Activated CD4-positive, alpha-beta T cell treated with anti-CD3 and anti-CD28 coated beads, Interleukin-2, amount 50 U/mL, for 1 hour (primary cell): ENCODE measurements around the gene ZNF580.

Source experiments
- DNase-seq: peaks from one replicate; pipeline ENCODE4 v3.0.0-alpha.2; 2020

ZNF580 gene

DNA sequence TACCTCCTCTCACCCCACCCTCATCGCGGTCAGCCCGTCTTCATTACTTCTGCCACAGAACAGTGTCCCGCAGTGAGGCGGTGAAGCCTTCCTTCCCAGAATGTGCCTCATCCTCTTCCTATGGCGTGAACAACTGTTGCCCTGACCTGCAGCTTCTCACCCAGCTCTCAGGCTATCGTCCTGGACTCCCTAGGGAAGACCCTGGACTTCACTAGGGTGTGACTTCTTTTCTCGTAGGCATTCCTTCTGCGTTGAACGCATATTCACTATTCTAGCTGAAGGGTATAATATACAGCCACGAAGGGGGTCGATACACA, 34.4 kb upstream of the ZNF580 start:
- DNase-seq, result no peak

DNA sequence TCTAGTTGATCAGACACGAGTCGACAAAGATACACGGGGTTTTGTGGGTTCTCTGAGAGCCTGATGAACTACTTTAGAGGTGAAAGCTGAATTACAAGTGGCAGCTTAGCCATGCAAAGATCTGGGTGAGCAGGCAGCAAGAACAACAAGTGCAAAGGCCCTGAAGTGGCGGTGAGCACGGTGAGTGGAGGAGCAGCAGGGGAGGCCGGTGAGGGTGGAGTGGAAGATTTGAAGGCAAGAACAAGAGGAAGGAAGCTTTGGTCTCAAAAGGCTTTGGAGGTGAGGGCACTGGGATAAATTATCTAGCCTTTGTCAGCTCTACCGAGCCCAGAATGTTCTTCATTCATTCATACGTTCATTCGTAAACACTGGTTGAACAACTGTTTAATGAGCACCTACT, 34.0 kb upstream of the ZNF580 start:
- DNase-seq, result no peak

DNA sequence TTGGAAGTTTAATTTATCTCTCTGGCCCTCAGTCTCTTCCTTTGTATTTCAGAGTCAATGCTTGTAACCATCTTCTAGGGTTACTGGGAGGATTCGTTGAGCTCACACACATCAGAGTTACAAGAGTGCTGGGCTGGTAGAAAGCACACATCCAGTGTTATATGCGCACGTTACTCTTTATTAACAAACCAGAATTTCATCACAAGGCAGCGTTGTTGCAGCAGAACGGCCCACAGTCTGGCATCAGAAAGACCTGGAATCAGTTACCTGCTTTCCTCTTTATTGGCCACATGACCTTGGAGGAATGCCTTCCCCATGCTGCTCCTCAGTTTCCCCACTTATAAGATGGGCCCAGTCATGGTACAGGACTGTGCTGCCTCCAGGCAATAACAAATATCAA, 31.5 kb upstream of the ZNF580 start:
- no peak for DNase-seq

DNA sequence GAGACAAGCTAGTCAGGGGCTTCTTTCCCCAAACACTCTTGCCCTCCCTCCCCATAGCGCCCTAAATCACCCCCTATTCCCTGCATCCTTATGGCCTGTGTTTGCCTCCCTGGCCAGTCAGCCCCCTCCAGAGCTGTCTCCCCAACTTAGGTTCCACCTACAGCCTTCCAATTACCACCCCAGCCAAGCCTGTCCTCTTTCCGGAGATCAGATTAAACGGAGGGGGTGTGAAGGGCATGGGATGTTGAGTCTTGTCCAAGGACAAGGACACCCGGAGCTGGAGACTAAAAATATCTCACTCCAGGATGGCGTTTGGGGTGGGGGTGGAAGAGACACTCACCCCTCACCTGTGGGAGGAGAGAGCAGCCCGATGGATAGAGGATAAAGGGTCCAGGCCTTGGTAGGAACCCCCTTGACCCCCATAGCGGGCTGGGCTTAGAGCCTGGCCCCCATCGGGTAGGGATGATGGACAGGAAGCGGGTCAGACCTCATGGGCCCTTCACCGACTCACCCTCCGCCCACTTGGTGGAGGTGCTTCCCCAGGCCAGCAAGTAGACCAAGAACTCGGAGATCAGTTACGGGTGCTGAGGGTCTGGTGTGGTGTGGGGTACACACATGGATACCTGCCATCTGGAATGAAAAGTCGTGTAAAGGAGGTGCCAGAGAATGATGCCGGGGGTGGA, 29.4 kb upstream of the ZNF580 start:
- DNase-seq, result no peak

DNA sequence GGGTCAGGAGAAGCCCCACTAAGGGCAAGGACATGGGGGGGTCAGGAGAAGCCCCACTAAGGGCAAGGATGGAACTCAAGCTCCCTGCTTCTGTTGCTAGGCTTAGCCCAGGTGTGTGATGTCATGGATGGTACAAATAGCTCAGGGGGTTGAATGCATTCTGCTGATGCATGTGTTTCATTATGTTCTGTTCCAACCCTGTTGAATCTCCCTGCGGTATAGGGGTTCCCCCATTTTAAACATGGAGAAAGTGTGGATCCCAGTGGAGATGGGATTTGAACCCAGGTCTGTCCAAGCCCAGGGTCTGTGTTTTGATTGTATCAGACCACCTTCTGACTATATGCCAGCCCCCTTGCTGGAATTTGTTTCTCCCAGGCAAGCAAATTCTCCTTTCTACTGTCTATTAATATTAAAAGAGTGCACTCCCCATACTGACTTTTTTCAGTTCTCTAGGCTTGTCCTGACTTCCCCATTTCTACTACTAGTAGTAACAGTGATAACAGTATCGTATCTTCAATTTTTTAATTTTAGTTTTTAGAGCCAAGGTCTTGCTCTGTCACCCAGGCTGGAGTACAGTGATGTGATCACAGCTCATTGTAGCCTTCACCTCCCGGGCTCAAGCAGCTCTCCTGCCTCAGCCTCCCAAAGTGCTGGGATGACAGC, 28.7 kb upstream of the ZNF580 start:
- DNase-seq, result no peak

DNA sequence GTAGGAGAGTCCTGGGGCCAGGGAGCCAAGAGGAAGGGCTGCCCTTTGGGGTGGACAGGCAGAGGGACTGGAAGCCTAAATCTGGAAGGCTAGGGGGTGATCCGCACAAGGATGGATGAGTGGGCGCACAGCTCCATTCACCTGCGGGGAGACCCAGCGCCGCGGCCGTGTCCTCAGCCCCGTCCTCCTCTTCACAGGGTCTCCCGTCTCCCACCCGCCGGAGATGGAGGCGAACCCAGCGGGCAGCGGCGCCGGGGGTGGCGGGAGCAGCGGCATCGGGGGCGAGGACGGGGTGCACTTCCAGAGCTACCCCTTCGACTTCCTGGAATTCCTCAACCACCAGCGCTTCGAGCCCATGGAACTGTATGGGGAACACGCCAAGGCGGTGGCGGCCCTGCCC, 27.4 kb upstream of the ZNF580 start:
- no peak for DNase-seq

DNA sequence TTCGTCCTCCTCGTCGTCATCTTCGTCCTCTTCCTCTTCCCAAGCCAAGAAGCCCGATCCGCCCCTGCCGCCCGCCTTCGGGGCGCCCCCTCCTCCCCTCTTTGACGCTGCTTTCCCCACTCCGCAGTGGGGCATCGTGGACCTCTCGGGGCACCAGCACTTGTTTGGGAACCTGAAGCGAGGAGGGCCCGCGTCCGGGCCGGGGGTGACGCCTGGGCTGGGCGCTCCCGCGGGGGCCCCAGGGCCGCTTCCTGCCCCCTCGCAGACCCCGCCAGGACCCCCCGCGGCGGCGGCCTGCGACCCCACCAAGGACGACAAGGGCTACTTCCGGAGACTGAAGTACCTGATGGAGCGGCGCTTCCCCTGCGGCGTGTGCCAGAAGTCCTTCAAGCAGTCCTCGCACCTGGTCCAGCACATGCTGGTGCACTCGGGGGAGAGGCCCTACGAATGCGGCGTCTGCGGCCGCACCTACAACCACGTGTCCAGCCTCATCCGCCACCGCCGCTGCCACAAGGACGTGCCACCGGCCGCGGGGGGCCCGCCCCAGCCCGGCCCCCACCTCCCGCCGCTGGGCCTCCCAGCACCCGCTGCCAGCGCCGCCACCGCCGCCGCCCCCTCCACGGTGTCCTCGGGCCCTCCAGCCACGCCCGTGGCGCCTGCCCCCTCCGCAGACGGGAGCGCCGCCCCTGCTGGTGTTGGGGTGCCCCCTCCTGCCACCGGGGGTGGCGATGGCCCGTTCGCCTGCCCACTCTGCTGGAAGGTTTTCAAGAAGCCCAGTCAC, 26.7 kb upstream of the ZNF580 start:
- no peak for DNase-seq

DNA sequence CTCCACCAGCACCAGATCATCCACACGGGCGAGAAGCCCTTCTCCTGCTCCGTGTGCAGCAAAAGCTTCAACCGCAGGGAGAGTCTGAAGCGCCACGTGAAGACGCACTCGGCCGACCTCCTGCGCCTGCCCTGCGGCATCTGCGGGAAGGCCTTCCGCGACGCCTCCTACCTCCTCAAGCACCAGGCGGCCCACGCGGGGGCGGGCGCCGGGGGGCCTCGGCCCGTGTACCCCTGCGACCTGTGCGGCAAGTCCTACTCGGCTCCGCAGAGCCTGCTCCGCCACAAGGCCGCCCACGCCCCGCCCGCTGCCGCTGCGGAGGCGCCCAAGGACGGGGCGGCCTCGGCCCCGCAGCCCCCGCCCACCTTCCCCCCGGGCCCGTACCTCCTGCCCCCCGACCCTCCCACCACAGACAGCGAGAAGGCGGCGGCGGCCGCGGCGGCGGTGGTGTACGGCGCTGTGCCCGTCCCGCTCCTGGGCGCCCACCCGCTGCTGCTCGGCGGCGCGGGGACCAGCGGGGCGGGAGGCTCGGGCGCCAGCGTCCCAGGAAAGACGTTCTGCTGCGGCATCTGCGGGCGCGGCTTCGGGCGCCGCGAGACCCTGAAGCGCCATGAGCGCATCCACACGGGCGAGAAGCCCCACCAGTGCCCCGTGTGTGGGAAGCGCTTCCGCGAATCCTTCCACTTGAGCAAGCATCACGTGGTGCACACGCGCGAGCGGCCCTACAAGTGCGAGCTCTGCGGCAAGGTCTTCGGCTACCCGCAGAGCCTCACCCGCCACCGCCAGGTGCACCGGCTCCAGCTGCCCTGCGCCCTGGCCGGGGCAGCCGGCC, 25.9 kb upstream of the ZNF580 start:
- DNase-seq, result no peak

DNA sequence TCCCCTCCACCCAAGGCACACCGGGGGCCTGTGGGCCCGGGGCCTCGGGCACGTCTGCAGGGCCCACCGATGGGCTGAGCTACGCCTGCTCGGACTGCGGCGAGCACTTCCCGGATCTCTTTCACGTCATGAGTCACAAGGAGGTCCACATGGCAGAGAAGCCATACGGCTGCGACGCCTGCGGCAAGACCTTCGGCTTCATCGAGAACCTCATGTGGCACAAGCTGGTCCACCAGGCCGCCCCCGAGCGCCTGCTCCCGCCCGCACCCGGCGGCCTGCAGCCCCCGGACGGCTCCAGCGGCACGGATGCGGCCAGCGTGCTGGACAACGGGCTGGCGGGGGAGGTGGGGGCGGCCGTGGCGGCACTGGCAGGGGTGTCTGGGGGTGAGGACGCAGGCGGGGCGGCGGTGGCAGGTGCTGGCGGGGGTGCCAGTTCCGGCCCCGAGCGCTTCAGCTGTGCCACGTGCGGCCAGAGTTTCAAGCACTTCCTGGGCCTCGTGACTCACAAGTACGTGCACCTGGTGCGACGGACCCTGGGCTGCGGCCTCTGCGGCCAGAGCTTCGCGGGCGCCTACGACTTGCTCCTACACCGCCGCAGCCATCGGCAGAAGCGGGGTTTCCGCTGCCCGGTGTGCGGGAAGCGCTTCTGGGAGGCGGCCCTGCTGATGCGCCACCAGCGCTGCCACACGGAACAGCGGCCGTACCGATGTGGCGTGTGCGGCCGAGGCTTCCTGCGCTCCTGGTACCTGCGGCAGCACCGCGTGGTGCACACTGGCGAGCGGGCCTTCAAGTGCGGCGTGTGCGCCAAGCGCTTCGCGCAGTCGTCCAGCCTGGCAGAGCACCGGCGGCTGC, 25.0 kb upstream of the ZNF580 start:
- DNase-seq, result no peak

DNA sequence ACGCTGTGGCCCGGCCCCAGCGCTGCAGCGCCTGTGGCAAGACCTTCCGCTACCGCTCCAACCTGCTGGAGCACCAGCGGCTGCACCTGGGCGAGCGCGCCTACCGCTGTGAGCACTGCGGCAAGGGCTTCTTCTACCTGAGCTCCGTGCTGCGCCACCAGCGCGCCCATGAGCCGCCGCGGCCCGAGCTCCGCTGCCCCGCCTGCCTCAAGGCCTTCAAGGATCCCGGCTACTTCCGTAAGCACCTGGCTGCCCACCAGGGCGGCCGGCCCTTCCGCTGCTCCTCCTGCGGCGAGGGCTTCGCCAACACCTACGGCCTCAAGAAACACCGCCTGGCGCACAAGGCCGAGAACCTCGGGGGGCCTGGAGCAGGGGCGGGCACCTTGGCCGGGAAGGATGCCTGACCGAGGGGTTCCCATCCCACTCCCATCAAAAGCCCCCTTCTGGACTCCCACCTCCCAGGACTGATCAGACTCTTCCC, 24.4 kb upstream of the ZNF580 start:
- DNase-seq, result no peak

DNA sequence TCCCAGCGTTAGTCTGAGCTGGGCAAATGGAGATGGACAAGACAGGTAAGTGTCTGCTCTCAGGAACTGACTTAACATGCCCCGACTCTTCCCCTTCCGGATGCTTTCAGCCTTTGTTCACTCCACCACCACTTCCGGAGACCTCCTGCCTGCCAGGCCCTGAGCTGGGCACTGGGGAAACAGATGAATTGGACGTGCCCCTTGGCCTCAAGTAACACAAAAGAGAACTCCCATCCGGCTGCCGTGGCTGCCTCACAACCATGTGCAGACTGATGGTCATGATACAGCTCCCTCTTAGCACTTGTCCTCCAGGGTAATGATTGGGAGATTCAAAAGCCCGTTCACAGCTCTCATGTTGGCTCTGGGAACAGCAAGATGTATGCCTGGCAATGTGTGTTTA, 23.4 kb upstream of the ZNF580 start:
- DNase-seq, result no peak

DNA sequence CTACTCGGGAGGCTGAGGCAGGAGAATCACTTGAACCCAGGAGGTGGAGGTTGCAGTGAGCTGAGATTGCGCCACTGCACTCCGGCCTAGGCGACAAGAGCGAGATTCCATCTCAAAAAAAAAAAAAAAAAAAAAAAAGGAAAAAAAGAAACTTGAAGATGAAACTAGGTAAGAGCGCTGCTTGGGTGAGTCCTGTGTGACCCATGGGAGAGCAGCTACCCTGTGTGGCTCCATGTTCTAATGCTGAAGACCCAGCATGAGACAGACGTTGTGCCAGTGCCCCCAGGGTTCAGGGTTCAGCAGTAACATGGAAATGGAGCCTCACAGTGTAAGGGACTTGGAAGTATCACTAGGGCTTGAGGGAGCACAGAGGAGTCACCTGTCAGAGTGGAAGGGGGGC, 22.4 kb upstream of the ZNF580 start:
- no peak for DNase-seq

DNA sequence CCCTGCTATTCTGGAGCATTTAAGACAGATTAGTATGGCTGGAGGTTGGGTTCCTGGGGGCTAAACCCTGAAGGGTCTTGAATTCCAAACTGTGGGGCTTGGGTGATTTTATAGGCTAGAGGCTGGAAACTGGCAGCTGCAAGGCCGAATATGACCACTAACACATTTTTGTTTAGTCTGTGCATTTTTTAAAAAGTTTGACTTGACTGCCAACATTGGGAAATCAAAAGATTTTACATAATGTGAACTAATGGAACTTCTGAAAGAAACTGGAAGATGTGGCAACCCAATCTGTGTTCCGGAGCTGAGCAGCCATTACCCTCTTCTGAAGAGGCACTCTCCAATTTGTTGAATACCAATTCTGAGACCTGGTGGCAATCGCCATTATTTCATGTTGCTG, 21.5 kb upstream of the ZNF580 start:
- DNase-seq, result no peak

DNA sequence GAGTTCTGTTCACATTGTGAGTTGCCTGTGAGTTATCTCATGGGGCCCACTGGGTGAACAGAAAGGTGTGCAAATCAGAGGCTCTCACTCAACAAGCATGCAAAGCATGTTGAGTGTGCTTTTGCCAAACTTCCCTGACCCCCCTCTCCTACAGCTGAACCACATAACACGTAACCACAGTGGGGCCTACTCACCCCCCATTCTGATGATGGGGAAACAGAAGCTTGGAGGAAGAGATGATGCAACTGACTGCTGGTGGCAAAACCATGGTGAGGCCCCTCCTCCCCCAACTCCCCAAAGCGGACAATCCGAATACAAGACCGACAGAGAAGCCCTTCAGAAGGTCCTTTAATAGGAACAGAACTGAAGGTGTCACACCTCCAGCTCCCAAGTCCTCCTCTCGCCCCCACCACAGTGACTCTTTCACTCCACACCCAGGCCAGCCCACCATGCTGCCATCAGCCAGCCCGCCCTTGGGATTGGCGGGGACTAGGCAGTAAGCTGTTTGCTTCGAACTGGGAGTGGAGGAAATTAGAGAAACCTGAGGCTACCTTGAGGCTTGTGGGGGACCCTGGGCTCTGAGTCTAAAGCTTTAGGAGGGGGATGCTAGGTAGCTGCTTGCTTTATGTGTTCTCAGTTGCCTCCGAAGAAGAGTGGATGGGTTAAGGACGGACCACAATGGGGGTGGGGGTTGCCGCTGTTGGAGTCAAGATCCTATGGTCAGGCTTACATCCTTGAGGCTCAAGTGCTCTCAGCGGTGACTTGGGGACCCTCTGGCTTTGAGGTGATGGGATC, 20.2 kb upstream of the ZNF580 start:
- DNase-seq, result no peak

DNA sequence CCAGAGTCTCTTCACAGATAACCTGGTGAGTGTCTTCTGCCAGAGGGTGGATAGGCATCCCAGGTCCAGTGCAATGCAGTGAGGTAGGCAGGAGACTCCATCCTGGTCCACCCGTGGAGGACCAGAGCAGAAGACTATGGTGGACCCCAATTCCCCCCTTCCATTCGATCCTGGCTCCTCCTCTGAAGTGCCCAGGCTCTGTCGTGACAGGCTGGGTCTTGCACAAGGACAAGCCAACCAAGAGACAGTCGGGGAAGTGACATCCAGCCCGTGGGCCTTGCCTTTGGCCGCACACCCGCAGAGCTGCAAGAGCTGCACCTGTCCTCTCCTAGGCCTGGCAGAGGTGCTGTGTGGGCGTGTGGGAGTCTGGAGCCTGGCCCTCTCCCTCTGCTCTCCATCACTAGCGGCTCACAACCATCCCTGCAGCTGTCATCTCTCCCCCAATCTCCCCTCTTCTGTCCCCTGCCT, 19.6 kb upstream of the ZNF580 start:
- DNase-seq, result no peak

DNA sequence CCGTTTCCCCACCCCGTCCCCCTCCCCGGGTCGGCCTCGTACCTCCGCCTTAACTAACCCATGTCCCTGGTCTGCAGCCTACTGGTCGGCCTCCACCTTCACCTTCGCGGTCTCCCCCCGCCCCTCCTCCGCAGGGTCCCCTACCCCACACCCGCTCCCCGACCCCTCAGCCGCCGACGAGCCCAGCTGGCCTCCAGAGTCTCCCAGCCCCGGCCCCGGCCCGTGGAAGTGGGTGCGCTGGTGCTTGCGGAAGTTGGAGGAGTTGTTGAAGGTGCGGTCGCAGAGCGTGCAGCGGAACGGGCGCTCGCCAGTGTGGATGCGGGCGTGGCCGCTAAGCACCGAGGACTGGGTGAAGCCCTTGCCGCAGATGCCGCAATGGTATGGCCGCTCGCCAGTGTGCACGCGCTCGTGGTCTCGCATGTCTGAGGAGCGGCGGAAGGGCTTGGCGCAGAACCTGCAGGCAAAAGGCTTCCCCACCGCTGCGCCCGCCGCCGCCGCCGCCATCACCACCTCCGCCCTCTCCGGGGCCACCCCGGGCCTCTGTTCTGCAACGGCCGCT, 19.1 kb upstream of the ZNF580 start:
- no peak for DNase-seq

DNA sequence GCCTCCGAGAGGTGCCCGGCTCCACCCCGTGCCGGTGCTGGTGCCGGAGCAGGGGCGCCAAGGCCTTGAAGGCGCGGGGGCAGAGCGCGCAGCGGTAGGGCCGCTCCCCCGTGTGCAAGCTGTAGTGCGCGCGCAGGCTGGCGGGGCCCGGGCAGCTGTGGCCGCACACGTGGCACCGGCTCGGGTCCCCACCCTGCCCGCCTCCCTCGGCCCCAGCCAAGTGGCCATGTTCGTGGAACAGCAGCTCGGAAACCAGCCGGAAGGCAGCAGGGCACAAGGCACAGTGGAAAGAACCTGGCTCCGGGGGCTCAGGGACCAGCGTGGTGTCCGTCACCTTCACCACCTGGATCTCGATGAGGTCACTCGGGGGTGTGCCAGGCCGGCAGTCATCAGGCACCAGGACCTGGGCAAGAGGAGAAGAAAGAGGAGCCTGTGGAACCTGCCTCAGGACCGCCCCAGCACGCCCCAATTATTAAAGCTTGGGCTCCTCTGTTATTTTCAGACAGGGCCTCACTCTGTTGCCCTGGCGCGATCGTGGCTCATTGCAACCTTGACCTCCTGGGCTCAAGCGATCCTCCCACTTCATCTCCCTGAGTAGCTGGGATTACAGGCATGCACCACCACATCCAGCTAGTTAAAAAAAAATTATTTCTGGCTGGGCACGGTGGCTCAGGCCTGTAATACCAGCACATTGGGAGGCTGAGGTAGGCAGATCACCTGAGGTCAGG, 18.4 kb upstream of the ZNF580 start:
- DNase-seq, result no peak

DNA sequence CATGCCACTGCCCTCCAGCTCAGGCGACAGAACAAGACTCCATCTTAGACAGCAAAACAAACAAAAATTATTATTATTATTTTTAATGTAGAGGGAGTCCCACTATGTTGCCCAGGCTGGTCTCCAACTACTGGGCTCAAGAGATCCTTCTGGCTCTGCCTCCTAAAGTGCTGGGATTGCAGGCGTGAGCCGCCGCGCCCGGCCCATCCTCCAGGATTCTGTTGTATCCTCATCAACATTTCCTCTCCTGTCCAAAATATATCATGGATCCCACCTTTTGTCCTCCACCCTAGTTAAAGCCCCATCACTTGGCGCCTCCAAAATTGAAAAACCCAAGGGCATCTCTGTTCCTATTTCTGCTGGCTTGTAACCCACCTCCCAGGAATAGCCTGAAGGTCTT, 17.7 kb upstream of the ZNF580 start:
- DNase-seq, result no peak

DNA sequence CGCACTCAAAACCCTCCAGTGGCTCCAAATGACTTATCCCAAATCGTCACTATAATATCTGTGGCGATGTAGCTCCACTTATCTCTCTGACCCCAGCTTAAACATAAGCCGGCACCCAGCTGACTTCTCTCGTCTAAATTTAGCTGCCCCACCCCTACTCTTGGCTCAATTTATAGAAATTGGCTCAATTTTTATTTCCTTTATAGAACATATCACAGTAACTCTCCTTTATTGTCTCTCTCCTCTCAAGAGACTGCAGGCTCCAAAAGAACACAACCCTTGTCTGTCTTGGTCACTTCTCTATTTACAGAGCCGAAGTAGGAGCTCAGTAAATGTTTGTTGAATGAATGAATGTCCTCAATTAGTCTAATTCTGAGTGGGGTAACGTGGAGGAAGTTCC, 17.2 kb upstream of the ZNF580 start:
- no peak for DNase-seq
